HG02763 (cell line): Measurements from ENCODE around the gene AGBL1.

ENCODE experiments used
- ATAC-seq: cut with Tn5 transposase; IDR thresholded peaks from one replicate; pipeline ENCODE4 v1.9.1; 2021; ENCODE audit warnings: mild to moderate bottlenecking, moderate library complexity; ENCODE audit not compliant: unreplicated experiment

AGBL1 gene

GRCh38 chr15:86905625-86906256 lies 826.1 kb downstream of the AGBL1 start:
- no peak for ATAC-seq

- no peak for ATAC-seq
Observed at GRCh38 chr15:86906376-86906775, 826.7 kb downstream of the AGBL1 start.

GRCh38 chr15:86911022-86911421 lies 831.4 kb downstream of the AGBL1 start:
- no peak for ATAC-seq

GRCh38 chr15:86912661-86913060 lies 833.0 kb downstream of the AGBL1 start:
- ATAC-seq = no peak

- no peak for ATAC-seq
Observed at GRCh38 chr15:86915811-86916331, 836.2 kb downstream of the AGBL1 start.

- ATAC-seq = no peak
Observed at GRCh38 chr15:86916671-86917360, 837.1 kb downstream of the AGBL1 start.

GRCh38 chr15:86917361-86917671 lies 837.6 kb downstream of the AGBL1 start:
- no peak for ATAC-seq

- ATAC-seq = no peak
Observed at GRCh38 chr15:86919581-86919980, 839.9 kb downstream of the AGBL1 start.

GRCh38 chr15:86929461-86929860 lies 849.8 kb downstream of the AGBL1 start:
- no peak for ATAC-seq

GRCh38 chr15:86932456-86932855 lies 852.8 kb downstream of the AGBL1 start:
- ATAC-seq = no peak

- ATAC-seq = no peak
Observed at GRCh38 chr15:86935841-86936240, 856.2 kb downstream of the AGBL1 start.

- ATAC-seq = no peak
Observed at GRCh38 chr15:86942285-86942684, 862.6 kb downstream of the AGBL1 start.

- ATAC-seq = no peak
Observed at GRCh38 chr15:86948719-86949118, 869.0 kb downstream of the AGBL1 start.

- no peak for ATAC-seq
Observed at GRCh38 chr15:86959254-86959653, 879.6 kb downstream of the AGBL1 start.

- no peak for ATAC-seq
Observed at GRCh38 chr15:86961669-86962068, 882.0 kb downstream of the AGBL1 start.

GRCh38 chr15:86964271-86964670 lies 884.6 kb downstream of the AGBL1 start:
- no peak for ATAC-seq

- no peak for ATAC-seq
Observed at GRCh38 chr15:86968244-86968643, 888.6 kb downstream of the AGBL1 start.

- ATAC-seq = no peak
Observed at GRCh38 chr15:86969364-86969763, 889.7 kb downstream of the AGBL1 start.

- no peak for ATAC-seq
Observed at GRCh38 chr15:86973284-86973844, 893.7 kb downstream of the AGBL1 start.

- ATAC-seq = no peak
Observed at GRCh38 chr15:86988033-86988432, 908.4 kb downstream of the AGBL1 start.

GRCh38 chr15:87021751-87022150 lies 942.1 kb downstream of the AGBL1 start:
- no peak for ATAC-seq

- no peak for ATAC-seq
Observed at GRCh38 chr15:87031540-87032230, 952.0 kb downstream of the AGBL1 start.
